Astrocyte of the spinal cord (primary cell): ENCODE results near the gene GRHL3.

Experiments
- DNase-seq: peaks from one replicate; pipeline ENCODE4 v3.0.0; 2011; ENCODE audit warnings: low read depth, low spot score
- H3K4me3 ChIP-seq: 2 replicates; pipeline ENCODE4 v1.5.1; 2011; ENCODE audit warnings: low read depth, mild to moderate bottlenecking, low read length, moderate library complexity
- in situ Hi-C: cut with HindIII; loops from 2 replicates; pipeline ENCODE4 v1.10.0; 2017; ENCODE audit warnings: low sequenced_read_pairs
- TF ChIP-seq, protein P1 (sequence below): IDR thresholded peaks from 2 replicates; pipeline ENCODE4 v1.5.1; 2012; ENCODE audit warnings: low read depth, mild to moderate bottlenecking, low read length, inconsistent platforms

The GRHL3 gene

DNA sequence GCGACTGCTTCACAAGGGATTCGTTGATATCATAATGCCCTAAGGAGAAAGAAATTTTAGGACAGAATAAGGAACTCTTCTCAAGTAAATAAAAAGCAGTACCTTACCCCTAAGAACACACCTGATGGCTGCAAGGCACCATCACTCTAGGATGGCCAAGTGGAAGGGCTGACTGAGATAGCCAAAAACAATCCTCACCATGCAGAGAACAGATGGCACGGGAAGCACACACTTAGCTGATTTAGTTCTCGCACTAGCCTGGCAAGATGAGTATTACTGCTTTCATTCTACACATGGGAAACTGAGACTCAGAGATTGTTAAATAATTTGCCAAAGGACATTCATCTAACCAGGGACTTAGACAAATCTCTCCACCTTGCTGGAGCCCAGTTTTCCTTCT is 50.6 kb downstream of the GRHL3 start:
- TF ChIP-seq, protein P1, sequence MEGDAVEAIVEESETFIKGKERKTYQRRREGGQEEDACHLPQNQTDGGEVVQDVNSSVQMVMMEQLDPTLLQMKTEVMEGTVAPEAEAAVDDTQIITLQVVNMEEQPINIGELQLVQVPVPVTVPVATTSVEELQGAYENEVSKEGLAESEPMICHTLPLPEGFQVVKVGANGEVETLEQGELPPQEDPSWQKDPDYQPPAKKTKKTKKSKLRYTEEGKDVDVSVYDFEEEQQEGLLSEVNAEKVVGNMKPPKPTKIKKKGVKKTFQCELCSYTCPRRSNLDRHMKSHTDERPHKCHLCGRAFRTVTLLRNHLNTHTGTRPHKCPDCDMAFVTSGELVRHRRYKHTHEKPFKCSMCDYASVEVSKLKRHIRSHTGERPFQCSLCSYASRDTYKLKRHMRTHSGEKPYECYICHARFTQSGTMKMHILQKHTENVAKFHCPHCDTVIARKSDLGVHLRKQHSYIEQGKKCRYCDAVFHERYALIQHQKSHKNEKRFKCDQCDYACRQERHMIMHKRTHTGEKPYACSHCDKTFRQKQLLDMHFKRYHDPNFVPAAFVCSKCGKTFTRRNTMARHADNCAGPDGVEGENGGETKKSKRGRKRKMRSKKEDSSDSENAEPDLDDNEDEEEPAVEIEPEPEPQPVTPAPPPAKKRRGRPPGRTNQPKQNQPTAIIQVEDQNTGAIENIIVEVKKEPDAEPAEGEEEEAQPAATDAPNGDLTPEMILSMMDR: no peak
- in situ Hi-C loops: no loop called here
- no peak for DNase-seq
- no peak overlapping the region for H3K4me3 ChIP-seq

DNA sequence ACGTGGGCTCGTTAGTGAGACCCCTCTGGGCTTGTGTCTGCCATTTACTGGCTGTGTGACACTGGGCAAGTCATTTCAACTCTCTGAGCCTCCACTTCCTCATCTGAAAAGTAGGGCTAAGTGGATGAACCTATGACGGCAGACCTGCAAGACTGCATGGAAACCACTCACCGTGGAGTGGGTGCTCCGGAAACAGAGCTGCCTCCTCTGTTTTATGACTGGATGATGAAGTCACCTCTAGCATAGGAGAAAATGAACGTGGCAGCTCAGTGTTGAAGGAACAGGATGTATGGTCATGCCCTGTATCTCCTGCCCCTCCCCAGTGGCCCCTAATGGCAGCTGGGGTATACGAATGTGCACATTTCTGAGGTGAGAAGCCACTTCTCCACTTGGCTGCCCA is 53.9 kb downstream of the GRHL3 start:
- in situ Hi-C loops: no loop called here
- no peak overlapping the region for H3K4me3 ChIP-seq
- no peak for DNase-seq
- TF ChIP-seq, protein P1: no peak

DNA sequence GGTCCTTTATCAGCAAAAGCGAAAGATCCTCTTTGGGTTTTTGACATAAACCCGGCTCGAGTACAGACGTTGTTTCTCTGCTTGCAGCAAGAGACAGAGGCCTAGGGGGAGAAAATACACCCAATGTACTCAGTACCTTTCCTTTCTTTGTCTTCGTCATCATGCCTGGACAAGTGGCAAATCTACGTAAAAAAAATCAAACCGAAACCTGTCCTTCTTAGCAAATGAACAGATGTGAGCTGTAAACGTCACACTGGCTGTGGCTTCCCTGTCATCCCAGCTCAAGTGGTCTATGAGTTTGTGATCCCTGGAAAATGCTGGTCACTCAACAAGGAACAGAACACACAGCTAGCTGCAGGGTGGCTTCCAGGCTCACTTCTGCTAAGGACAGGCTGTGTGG is 54.6 kb downstream of the GRHL3 start:
- in situ Hi-C loops: no loop called here
- no peak overlapping the region for H3K4me3 ChIP-seq
- TF ChIP-seq, protein P1: no peak
- DNase-seq: no peak

DNA sequence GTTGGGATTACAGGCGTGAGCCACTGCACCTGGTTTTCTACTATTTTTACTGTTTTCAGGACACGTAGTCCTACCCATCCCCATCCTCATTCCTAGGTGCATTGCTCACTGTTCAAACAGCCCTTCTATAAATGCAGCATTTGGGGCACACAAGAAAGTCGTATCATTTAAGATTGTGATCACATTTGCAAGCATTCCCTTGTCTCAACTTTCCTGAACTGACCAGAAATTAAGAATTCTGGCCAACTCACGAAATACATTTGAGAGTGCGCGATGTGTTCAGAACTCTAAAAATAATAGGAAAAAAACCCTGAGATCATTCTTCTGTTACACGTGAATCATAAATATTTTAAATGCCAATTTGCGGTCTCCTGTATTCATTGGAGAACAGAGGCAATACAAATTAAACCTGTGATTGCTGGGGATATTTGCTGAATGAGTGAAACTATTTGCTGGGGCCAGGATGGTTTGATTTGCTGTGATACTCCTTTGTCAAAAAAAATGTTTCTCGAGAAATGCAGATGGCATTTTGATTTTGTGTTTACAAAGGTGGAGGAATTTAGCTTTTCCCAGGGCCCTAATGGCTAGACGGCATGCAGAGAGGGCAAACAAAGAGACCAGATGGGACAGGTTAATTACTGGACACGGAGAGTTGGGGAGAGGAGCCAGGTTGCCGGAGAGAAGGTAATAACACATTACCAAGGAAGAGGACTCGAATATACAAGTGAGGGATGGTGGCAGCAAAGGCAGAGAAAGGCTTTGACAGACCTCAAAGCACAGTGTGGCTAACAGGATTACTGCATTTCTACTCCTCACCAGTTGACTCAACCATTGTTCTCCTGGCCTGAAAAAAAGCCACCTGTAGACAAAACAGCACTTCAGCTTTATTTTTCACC is 56.0 kb downstream of the GRHL3 start:
- peak; percentile 65 for DNase-seq
- TF ChIP-seq, protein P1: no peak
- in situ Hi-C loops: no loop called here

DNA sequence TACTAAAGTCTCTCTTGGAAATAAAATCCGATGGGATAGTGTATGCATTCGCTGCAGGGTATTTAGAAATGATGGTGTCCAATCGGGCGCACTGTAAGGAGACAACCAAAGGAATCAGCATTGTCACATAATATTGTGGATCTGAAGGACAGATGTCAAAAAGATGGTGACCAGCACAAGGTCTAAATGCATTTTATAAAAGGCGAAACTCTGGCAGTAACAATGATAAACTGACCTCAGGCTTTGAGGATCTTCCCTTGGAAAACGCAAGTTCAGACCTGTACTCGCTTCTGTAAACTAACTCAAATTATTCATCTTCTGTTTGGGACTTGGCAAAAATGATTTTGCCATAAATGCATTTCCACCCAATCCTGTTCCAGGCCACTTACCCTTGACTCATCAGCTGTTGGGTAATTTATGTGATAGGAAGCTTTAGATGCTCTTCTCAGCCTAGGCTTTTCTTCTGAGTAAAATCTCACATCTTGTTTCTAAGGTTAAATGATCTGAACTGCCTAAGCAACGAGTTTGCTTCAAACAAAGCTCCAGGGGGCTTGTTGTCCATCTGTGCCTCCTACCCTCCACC is 60.7 kb downstream of the GRHL3 start:
- TF ChIP-seq, protein P1: no peak
- in situ Hi-C loops: no loop called here
- H3K4me3 ChIP-seq: no peak overlapping the region
- DNase-seq: no peak

More for the DNA sequence above, 56.0 kb downstream of the GRHL3 start:
- H3K4me3 ChIP-seq: no peak overlapping the region

DNA sequence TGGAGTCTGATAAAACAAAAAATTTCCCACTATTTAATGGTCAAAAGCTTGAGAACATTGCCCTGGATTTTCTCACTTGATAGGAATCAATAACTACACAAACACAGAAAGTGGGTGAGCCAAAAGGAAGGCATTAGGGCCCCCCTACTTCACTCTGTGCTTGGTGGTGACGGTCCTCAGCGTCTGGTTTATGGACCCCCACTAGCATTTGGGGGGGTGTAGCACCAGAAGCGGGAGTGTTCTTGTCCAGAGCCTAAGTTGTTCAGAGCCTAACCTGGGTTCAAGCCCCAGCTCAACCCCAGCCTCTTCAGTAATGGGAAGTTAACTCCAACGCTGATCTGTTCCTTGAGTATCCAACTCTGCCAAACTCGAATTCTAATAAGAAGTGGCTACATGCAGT is 61.4 kb downstream of the GRHL3 start:
- H3K4me3 ChIP-seq: no peak overlapping the region
- DNase-seq: no peak
- TF ChIP-seq, protein P1: no peak
- in situ Hi-C loops: no loop called here
